ENCODE data around the gene HOXD4. TPM values are rescaled to one million over a fixed set of nuclear protein-coding genes. Genes with fewer than 3 reads are reported as not detected.

Gene HOXD4
- total RNA-seq, 2 experiments from 2014 or later: not detected

GRCh38 chr2:176202491-176202890 is 51.1 kb downstream of the HOXD4 start:
- ChIA-PET CTCF (no interaction called here), POLR2A (no interaction called here)
- Mint-ChIP-seq H3K27me3 (ENCODE audit: low read depth) (peaks cover 30% of the 10 kb centered on the region), H3K36me3 (ENCODE audit: low read depth) (no peaks in the 10 kb centered on the region), H3K9me3 (ENCODE audit: insufficient read depth) (no peaks in the 10 kb centered on the region), H3K27ac (no peak overlapping the region), H3K4me3 (no peak overlapping the region), H3K4me1 (ENCODE audit: low read depth) (no peaks in the 10 kb centered on the region)
- DNase-seq (no peak), ATAC-seq (no peak)

Small RNA genes within 50 kb of the gene (microRNA-seq; reads per million reads assigned to microRNA genes)
- 3.4 reads per million for gene MIR10B

Other genes starting within 250 kb of the HOXD4 start
- 10 to 100 TPM; 49.0 to 50.2 TPM for gene LNPK, start 149.3 kb upstream of the HOXD4 start, total RNA-seq
- not detected for gene EVX2, start 67.6 kb upstream of the HOXD4 start, total RNA-seq
- not detected for gene HOXD13, start 58.8 kb upstream of the HOXD4 start, total RNA-seq
- gene HOXD12, start 51.8 kb upstream of the HOXD4 start, total RNA-seq: not detected
- gene HOXD11, start 44.3 kb upstream of the HOXD4 start, total RNA-seq: not detected
- gene HOXD10, start 34.8 kb upstream of the HOXD4 start, total RNA-seq: not detected
- not detected for gene HOXD9, start 28.8 kb upstream of the HOXD4 start, total RNA-seq
- gene HOXD8, start 21.8 kb upstream of the HOXD4 start, total RNA-seq: not detected
- gene HOXD3, start 5.8 kb downstream of the HOXD4 start, total RNA-seq: not detected
- gene HOXD1, start 37.1 kb downstream of the HOXD4 start, total RNA-seq: not detected
- 10 to 100 TPM; 10.1 to 11.4 TPM for gene MTX2, start 117.9 kb downstream of the HOXD4 start, total RNA-seq